Esophagus squamous epithelium (tissue), 4 donors: ENCODE results near the gene HNF1B.

Experiments used
- POLR2A ChIP-seq, 4 donors: fragments of 450-650 bp; IDR thresholded peaks; one replicate each; pipeline ENCODE4 v1.6.1; 2017; ENCODE audit warnings: antibody characterized with exemption in 4 of 4, mild to moderate bottlenecking in 4 of 4, moderate library complexity in 3 of 4
- TF ChIP-seq, protein P1 (sequence below), 6 experiments: fragments of 450-650 bp in 4 of 6; fragments of 200-600 bp in 2 of 6; sonication (generic) in 2 of 6; IDR thresholded peaks; one replicate each; pipeline ENCODE4 v1.5.1; 2016 to 2019; ENCODE audit warnings: antibody characterized with exemption in 6 of 6, mild to moderate bottlenecking in 4 of 6, moderate library complexity in 4 of 6

- TF ChIP-seq, protein P1, sequence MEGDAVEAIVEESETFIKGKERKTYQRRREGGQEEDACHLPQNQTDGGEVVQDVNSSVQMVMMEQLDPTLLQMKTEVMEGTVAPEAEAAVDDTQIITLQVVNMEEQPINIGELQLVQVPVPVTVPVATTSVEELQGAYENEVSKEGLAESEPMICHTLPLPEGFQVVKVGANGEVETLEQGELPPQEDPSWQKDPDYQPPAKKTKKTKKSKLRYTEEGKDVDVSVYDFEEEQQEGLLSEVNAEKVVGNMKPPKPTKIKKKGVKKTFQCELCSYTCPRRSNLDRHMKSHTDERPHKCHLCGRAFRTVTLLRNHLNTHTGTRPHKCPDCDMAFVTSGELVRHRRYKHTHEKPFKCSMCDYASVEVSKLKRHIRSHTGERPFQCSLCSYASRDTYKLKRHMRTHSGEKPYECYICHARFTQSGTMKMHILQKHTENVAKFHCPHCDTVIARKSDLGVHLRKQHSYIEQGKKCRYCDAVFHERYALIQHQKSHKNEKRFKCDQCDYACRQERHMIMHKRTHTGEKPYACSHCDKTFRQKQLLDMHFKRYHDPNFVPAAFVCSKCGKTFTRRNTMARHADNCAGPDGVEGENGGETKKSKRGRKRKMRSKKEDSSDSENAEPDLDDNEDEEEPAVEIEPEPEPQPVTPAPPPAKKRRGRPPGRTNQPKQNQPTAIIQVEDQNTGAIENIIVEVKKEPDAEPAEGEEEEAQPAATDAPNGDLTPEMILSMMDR (IDR thresholded peaks at IDR 0.05): no peak
- no peak for TF ChIP-seq POLR2A (IDR thresholded peaks at IDR 0.05)
Measured at GRCh38 chr17:37710344-37710886, 34.4 kb downstream of the HNF1B start.
